Upper lobe of left lung (tissue), 4 donors: ENCODE data around the gene LSP1.

Experiments used
- EP300 ChIP-seq, 4 donors: sonication (generic); formaldehyde crosslinking; IDR thresholded peaks; one replicate each; pipeline ENCODE4 v1.5.1; 2017; ENCODE audit warnings: antibody characterized with exemption in 4 of 4, control low read depth in 2 of 4
- POLR2A ChIP-seq, 4 donors: fragments of 450-650 bp; IDR thresholded peaks; one replicate each; pipeline ENCODE4 v1.5.1; 2016 to 2017; ENCODE audit warnings: antibody characterized with exemption in 4 of 4, mild to moderate bottlenecking in 2 of 4
- POLR2AphosphoS5 ChIP-seq, 2 donors: sonication (generic); formaldehyde crosslinking; IDR thresholded peaks; one replicate each; pipeline ENCODE4 v1.5.1; 2017; ENCODE audit warnings: antibody characterized with exemption in 2 of 2
- TF ChIP-seq, protein P1 (sequence below), 6 experiments: fragments of 450-650 bp in 4 of 6; fragments of 200-600 bp in 2 of 6; sonication (generic) in 2 of 6; IDR thresholded peaks; one replicate each; pipeline ENCODE4 v1.5.1; 2016 to 2019; ENCODE audit warnings: antibody characterized with exemption in 6 of 6

DNA sequence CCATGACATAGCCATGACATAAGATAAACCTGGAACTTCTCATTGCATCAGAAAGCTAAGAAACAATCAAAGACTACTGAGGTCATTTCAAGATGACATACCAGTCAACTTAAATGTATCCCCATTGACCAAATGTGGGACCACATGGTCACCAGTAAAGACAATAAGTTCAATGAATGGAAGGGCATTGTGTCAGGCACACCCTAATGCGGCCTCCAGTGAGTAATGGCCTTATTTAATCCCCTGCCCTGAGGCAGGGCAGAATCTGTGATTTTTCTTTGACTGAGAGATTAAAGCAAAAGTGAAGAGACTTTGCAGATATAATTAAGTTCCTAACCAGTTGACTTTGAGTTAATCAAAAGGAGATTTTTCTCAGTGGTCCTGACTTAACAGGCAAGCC, 35.4 kb upstream of the LSP1 start:
- TF ChIP-seq, protein P1, sequence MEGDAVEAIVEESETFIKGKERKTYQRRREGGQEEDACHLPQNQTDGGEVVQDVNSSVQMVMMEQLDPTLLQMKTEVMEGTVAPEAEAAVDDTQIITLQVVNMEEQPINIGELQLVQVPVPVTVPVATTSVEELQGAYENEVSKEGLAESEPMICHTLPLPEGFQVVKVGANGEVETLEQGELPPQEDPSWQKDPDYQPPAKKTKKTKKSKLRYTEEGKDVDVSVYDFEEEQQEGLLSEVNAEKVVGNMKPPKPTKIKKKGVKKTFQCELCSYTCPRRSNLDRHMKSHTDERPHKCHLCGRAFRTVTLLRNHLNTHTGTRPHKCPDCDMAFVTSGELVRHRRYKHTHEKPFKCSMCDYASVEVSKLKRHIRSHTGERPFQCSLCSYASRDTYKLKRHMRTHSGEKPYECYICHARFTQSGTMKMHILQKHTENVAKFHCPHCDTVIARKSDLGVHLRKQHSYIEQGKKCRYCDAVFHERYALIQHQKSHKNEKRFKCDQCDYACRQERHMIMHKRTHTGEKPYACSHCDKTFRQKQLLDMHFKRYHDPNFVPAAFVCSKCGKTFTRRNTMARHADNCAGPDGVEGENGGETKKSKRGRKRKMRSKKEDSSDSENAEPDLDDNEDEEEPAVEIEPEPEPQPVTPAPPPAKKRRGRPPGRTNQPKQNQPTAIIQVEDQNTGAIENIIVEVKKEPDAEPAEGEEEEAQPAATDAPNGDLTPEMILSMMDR (IDR thresholded peaks at IDR 0.05) = no peak
- TF ChIP-seq POLR2A (IDR thresholded peaks at IDR 0.05) (no peak), POLR2AphosphoS5 (IDR thresholded peaks at IDR 0.05) (no peak), EP300 (IDR thresholded peaks at IDR 0.05) (no peak)
